Skin of body (tissue), 2 donors: ENCODE results near the gene ETAA1. TPM values are rescaled to one million over a fixed set of nuclear protein-coding genes. Genes with fewer than 3 reads are reported as not detected.

Experiments used
- DNase-seq: peaks from one replicate; lab custom pipeline; 2025; lab: John Stamatoyannopoulos, UW
- total RNA-seq: library from RNA; depleted of rRNA; stranded (reverse); fragments of >200 nt; gene quantifications from one replicate; pipeline ENCODE4 v1.2.3, GENCODE V29; 2014

ETAA1 gene
- total RNA-seq: 18.1 TPM

DNA sequence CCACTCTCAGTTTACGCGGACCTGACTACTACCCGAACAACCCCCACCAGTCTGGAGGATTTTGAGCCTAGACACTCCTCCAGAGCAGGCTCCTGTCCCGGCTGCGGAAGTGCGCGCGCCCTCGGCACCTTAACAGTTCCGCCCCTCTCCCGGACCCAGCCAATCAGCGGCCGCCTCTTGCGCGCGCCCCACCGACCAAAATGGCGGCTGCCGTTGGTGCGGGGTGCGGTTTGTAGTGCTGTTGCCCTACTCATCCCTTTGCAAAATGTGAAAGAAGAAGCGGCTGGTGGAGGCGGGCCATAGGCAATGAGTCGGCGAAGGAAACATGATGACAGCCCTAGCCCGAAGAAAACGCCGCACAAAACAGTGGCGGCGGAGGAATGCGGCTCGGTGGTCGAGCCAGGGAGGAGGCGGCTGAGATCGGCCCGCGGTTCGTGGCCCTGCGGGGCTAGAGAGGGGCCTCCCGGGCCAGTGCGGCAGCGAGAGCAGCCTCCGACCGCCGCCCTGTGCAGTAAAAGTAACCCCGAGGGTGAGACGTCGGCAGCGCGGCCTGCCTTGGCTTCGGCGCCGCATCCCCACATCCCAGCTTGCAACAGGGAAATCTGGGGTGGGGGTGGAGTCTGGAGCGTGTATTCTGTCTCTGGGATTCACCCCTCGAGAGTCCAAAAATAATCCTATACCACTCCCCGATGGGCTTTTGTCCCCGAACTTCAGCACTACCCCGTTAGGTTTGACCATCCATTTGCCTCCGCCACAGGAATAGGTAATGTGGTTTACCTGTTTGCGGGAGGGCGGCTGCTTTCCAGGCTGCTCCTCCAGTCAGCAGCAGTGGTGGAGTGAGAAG, at the start of gene ETAA1:
ETAA1 (plus strand) TSS at position 191 of the 844 bp plus-strand sequence; CDS start at position 307, 116 bp downstream.
- peak; percentile 84 for DNase-seq

GRCh38 chr2:67366832-67367412, 30.2 kb upstream of the ETAA1 start:
- DNase-seq: no peak

- DNase-seq: no peak
Measured at GRCh38 chr2:67374481-67374880, 22.7 kb upstream of the ETAA1 start.

DNA sequence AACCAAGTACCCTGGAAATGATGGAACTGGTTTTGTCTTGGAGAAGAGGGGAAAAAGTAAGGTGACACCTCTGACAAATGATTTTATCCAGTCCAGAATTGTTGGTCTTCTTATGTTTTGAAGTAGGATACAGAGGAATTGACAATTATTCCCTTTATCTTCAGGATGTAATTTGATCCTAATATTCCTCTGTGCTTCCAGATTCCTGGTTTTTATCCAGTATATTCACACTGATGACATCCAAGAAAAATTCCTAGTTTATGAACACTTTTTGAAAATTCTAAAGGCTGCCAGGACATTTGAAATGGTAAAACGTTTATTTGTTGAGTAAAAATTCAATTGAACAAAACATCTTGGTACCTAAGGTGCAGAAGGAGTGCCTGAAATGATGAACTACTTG, 22.2 kb upstream of the ETAA1 start:
- DNase-seq: no peak

DNA sequence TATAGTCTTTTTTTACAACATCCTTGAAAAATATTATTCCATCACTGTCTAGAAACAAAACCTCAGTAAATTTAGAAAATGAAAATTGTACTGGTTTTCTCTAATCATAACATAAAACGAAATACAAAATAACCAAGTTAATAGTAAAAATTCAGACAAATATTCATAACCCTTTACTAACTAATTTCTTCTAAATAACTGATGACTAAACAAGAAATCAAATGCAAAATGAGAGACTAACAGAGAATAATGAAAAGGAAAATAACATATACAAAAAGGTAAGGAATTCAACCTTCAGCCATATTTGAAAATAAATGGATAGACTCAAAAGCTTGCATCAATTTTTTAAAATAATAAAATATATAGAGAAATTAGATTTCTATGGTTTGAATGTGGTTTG, 18.6 kb upstream of the ETAA1 start:
- DNase-seq: no peak

GRCh38 chr2:67379048-67379447, 18.1 kb upstream of the ETAA1 start:
- no peak for DNase-seq

DNA sequence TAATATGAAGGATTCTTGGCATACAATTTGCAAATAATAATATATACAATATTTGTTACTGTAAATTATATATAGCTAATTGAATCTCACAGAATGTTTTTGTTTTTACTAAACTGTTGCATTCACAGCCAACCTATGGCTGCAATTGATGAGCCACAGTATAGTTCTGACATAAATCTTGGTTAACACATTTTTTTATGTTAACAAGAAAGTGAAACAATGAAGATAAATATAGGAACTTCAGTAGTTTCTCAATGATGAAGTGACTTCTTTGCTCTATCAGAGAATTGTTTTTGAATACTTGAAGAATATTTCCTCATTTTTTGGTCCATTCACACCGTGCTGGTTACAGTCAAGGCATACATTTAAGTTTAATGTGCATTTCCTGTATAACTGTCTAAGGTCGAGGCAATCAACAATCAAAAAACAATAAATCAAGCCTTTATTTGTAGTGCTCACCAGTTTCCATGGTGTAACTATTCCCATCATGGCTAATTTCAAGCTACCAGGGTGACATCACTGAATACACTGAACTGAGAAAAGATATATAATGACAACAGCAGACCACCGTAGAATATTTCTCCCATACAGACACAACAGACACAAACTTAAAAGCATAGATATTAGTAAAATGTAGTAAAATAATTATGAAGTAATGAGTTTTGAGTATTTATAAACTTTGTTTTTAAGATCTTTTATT, 12.9 kb upstream of the ETAA1 start:
- no peak for DNase-seq

- DNase-seq: no peak
Measured at GRCh38 chr2:67388680-67389079, 8.5 kb upstream of the ETAA1 start.

GRCh38 chr2:67389286-67389685, 7.8 kb upstream of the ETAA1 start:
- no peak for DNase-seq

DNA sequence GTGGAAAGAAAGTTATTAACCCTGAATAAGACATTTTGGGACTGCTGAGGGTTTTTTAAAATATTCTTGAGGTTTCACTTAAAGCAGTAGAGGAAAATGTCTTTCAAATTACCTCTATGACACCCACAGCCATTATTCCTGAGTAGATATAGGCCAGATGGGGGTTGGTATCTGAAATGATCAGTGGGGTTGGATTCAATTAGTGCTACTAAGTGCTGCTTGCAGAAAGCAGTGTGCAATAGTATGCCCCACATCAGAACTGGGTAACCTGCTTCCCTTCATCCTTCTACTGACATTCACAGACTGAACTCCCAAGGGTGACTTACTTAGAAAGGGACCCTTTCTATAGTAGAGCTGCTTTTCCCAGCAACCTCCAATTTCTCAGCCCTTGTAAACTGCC, 7.3 kb upstream of the ETAA1 start:
- no peak for DNase-seq

DNA sequence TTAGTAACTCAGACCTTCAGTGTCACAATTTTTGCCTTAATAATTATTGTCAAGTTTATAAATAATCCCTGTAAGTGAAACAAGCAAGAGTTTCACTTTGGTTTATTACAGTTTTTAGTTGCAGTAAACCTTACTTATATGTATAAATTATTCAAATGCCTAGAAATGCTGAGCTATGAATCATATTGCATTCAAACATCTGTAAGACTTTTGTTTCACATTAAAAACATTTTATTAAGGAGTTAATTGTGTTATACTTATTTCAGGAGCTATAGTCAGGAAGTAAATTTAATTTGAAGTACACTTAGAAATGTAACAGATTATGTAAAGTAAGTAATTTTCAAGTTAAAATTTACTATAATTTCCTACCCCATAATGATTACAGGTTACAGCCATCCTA, 3.9 kb upstream of the ETAA1 start:
- no peak for DNase-seq

DNA sequence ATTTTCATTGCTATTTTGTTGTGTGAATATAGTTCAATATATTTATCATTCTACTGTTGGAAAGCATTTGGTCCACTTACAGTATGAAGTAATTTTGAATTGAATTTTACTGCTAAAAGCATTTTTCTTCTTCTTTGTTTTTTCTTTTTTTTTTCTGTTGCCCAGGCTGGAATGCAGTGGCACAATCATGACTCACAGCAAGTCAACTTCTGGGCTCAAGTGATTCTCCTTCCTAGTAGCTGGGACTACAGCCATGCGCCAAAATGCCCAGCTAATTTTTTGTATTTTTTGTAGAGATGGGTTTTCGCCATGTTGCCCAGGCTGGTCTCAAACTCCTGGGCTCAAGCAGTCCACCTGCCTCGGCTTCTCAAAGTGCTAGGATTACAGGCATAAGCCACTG, 2.4 kb upstream of the ETAA1 start:
- DNase-seq: no peak

- no peak for DNase-seq
Measured at GRCh38 chr2:67399144-67399543, 2.0 kb downstream of the ETAA1 start.

DNA sequence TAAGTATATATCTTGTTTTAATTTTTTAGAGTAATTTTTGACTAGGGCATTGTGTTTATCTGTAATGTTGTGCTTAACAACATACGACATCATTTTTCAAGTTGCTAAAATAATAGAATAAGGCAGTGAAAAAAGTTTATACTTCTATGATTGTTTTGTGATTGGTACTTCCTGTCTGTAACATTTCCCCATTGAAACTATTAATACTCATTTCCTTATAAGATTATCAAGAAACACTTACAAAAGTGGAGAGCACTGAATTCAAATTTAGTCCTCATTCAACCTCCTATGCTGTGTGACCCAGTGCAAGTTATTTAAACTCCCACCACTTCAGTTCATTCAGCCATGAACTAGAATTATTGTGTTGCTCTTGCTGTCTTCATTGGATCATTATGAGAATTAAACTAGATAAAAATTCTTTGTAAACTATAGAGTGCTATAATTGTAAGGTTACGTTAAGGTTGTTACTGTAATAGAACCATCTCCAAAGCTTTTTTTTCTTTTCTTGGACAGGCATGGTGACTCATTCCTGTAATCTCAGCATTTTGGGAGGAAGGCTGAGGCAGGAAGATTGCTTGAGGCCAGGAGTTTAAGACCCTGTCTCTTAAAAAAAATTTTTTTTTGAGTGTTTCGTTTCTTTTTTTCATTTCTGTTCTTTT, 2.8 kb downstream of the ETAA1 start:
- DNase-seq: no peak

GRCh38 chr2:67400560-67401485, 3.7 kb downstream of the ETAA1 start:
- no peak for DNase-seq

DNA sequence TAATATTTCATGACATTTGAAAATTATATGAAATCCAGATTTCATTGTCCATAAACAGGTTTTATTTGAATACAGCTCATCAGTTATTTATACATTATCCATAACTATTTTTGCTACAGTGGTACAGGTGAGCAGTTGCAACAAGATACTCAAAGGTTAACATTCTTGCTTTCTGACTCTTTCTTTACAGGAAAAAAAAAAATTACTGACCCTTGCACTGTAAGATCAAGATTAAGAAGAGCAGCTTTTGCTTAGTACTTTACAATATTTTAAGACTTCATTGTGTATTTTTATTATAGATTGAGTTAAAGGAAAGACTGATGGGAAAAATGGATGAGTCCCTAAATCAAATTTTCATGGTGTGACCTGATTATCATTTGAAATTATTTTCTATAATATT, 11.2 kb downstream of the ETAA1 start:
- no peak for DNase-seq

DNA sequence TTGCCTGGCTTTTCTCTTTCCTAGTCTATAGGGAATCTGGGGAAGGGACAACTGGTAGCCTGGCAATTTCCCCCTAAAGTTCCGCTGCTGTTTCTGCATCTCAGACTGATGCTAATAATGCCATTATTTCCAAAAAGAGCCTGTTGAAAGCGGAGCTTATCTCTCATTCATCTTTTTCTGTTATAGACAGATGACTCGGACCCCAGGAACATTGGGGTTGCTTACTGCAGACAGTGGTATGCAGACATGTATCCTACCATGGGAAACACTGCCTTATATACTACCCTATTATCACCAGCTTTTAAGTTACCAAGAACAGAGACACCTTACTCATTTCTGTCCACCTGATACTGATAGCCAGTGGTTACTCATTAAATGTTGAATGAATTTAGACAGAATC, 15.3 kb downstream of the ETAA1 start:
- DNase-seq: no peak

DNA sequence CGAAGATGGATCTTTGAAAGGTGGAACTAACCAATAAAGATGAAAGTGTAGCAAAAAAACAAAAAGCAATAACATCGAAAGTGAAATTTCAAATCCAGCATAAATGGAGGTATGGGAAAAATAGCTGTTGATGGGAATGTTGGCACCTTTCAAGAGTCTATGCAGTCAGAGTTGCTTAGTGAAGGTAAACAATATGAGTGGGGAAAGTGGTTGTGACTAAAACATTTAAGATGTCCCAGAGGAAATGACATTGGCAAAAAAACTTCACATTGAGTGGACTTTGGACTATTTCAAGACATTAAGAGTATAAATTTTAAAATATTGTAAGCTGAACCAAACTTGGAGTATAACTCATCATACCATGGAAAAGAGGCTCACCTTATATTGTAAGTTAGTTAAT, 17.7 kb downstream of the ETAA1 start:
- no peak for DNase-seq

- no peak for DNase-seq
Measured at GRCh38 chr2:67416136-67416535, 19.0 kb downstream of the ETAA1 start.

- DNase-seq: no peak
Measured at GRCh38 chr2:67423489-67423888, 26.4 kb downstream of the ETAA1 start.

DNA sequence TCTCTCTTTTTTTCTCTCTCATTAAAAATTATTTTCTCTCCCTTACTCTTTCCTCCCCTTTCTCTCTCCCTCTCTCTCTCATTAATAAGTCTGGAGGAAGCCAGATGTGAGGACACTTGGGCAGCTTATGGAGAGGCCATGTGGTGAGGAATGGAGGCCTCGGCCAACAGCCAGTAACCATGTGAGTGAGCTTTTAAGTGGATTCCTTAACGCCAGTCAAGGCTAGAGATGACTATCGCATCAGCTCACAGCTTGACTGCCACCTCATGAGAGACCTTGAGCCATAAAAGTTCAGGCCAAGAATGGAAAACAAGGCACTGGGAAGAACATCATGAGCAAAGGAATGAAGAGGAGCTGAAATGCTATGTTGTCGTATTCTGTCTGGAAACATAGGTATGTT, 39.1 kb downstream of the ETAA1 start:
- no peak for DNase-seq
